ENCODE measurements around the gene CTNNAL1.

DNA sequence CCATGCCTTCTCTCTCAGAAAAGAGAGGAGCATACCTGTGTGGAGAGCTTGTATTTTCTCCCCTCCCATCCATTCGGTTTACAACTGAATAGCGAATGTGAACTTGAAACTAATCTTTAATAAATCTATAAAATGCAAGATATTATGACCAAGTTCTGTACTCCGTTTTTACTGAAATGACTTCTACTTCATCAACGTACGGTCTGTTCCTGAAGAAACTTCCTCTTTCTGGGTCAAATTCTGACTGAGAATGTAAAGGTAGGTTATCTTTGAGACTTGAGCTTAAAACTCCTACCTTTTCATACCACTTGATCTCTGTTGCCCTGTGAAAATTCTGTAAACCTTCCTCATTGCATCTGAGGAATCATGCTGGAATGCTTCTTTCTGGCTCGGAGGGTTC, 4.2 kb upstream of the CTNNAL1 start:
- TF ChIP-seq CTCF (conservative IDR thresholded peaks at IDR 0.05; ENCODE audit: low read depth, low read length) (no peak), EZH2 (IDR thresholded peaks at IDR 0.05; ENCODE audit: borderline replicate concordance, low read depth, low read length, poor library complexity, severe bottlenecking) (no peak)

All from A673 (cell line).